Measurements from ENCODE around the gene NR4A1.

NR4A1 gene

GRCh38 chr12:52019113-52019770 lies 32.0 kb upstream of the NR4A1 start:
- DNase-seq = no peak

GRCh38 chr12:52020539-52021336 lies 30.5 kb upstream of the NR4A1 start:
- DNase-seq = peak; percentile 65

GRCh38 chr12:52022841-52023181 lies 28.4 kb upstream of the NR4A1 start:
- DNase-seq = no peak

GRCh38 chr12:52023182-52023975 lies 27.9 kb upstream of the NR4A1 start:
- peak; percentile 94 for DNase-seq

- DNase-seq = no peak
These were observed 27.1 kb upstream of the NR4A1 start for GRCh38 chr12:52023976-52024688.

- DNase-seq = peak; percentile 38
These were observed 26.4 kb upstream of the NR4A1 start for GRCh38 chr12:52024845-52025230.

- no peak for DNase-seq
These were observed 25.0 kb upstream of the NR4A1 start for GRCh38 chr12:52026263-52026662.

GRCh38 chr12:52027085-52027843 lies 24.0 kb upstream of the NR4A1 start:
- DNase-seq = no peak

- no peak for DNase-seq
These were observed 21.6 kb upstream of the NR4A1 start for GRCh38 chr12:52029685-52030084.

GRCh38 chr12:52032446-52032803 lies 18.8 kb upstream of the NR4A1 start:
- no peak for DNase-seq

- DNase-seq = peak; percentile 85
These were observed 18.3 kb upstream of the NR4A1 start for GRCh38 chr12:52032804-52033445.

- no peak for DNase-seq
These were observed 17.6 kb upstream of the NR4A1 start for GRCh38 chr12:52033446-52034140.

- no peak for DNase-seq
These were observed 16.1 kb upstream of the NR4A1 start for GRCh38 chr12:52035190-52035589.

- DNase-seq = no peak
These were observed 15.3 kb upstream of the NR4A1 start for GRCh38 chr12:52035926-52036325.

GRCh38 chr12:52036587-52037171 lies 14.6 kb upstream of the NR4A1 start:
- DNase-seq = peak; percentile 78

- no peak for DNase-seq
These were observed 13.9 kb upstream of the NR4A1 start for GRCh38 chr12:52037248-52037861.

GRCh38 chr12:52038447-52038846 lies 12.8 kb upstream of the NR4A1 start:
- no peak for DNase-seq

GRCh38 chr12:52041035-52041434 lies 10.2 kb upstream of the NR4A1 start:
- DNase-seq = no peak

GRCh38 chr12:52041695-52042123 lies 9.5 kb upstream of the NR4A1 start:
- DNase-seq = peak; percentile 24

- DNase-seq = no peak
These were observed 8.4 kb upstream of the NR4A1 start for GRCh38 chr12:52042706-52043385.

Data from stimulated activated CD4-positive, alpha-beta T cell treated with anti-CD3 and anti-CD28 coated beads, Interleukin-4, amount 100 ng/mL, for 1 hour (primary cell).